ENCODE results near the gene EMILIN1.

EMILIN1 gene

DNA sequence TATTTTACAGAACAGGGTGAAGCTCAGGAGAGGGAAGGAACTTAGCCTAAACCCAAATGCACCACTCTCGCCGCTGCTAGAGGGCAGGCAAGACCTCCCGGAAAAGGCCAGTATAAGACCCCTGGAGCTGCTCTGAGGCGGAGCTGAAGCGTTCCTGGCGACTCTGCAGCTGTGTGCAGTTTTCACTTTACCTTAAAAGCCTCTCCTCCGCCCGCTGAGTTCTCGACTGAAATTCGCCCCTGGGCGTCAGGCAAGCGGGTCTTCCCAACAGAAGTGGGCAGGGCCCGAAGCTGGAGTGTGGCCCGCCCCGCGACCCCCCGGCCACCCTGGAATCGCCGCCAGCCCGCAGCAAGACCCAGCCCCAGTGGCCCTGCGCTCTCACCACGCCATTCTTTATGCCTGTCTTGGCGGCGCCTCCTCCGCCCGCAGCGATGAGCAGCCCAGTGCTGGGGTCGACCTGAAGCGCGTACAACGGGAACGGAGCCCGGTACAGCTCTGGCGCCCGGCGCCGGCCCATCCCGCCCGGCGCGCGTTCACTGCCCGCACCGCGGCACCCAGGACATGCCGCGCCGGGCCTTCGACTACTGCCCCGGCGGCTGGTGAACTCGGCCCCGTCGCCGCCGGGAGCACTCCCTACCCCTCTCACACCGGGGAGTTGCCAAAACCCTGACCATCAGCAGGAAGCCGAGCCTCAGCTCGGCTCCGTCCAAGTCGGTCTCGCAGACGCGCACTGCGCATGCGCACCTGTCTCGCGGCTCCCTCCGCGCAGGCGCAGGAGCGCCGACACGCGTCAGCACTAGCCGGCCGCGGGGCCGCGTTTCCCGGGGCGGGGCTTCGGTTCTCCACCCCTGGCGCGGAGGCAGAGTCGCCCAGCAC, 55.7 kb downstream of the EMILIN1 start, which contains the start of gene PREB:
Gene PREB, minus strand, starts transcription at position 732 of the 876 bp plus-strand sequence. Its CDS starts 215 bp downstream, at position 517.
- ChIA-PET POLR2A (interaction anchor here (0.6 to 2.1 kb wide), 3 partner anchors 9 to 78 kb away, joined by 3 to 8 read pairs (median 5); partner anchors contain the start of genes ABHD1, ATRAID and SLC5A6), CTCF (interaction anchor here (0.6 to 4.2 kb wide), 24 partner anchors 9 to 172 kb away, joined by 3 to 51 read pairs (median 4); partner anchors contain the start of genes ABHD1, CAD and TRIM54)
- DNase-seq (ENCODE audit: low read depth, low spot score) = peak; percentile 36
- H3K4me3 ChIP-seq (ENCODE audit: low read depth, low read length) = peak within 1 kb of the TSS; percentile 84
- TF ChIP-seq, protein P1, sequence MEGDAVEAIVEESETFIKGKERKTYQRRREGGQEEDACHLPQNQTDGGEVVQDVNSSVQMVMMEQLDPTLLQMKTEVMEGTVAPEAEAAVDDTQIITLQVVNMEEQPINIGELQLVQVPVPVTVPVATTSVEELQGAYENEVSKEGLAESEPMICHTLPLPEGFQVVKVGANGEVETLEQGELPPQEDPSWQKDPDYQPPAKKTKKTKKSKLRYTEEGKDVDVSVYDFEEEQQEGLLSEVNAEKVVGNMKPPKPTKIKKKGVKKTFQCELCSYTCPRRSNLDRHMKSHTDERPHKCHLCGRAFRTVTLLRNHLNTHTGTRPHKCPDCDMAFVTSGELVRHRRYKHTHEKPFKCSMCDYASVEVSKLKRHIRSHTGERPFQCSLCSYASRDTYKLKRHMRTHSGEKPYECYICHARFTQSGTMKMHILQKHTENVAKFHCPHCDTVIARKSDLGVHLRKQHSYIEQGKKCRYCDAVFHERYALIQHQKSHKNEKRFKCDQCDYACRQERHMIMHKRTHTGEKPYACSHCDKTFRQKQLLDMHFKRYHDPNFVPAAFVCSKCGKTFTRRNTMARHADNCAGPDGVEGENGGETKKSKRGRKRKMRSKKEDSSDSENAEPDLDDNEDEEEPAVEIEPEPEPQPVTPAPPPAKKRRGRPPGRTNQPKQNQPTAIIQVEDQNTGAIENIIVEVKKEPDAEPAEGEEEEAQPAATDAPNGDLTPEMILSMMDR (IDR thresholded peaks at IDR 0.05; ENCODE audit: insufficient read depth, low read length, missing control alignments) = peak; percentile 61

DNA sequence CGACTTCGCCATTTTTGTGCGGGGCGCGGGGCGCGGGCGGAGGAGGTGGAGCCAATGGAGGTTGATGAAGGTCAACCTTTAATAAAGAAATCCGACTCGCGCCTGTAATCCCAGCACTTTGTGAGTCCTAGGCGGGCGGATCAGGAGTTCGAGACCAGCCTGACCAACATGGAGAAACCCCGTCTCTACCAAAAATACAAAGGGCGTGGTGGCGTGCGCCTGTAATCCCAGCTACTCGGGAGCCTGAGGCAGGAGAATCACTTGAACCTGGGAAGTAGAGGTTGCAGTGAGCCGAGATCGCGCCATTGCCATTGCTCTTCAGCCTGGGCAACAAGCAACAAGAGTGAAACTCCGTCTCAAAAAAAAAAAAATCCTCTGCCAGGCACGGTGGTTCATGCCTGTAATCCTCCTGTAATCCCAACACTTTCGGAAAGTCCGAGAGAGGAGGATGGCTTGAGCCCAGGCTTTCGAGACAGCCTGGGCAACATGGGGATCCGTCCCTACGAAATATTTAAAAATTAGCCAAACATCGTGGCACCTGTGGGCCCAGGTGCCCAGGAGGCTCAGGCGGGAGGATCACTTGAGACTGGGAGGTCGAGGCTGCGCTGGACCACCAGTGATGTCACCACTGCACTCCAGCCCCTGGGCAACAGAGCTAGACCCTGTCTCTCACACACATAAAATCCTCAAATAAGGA, 56.5 kb downstream of the EMILIN1 start:
- ChIA-PET POLR2A (interaction anchor here (0.6 to 2.1 kb wide), 2 partner anchors 10 to 11 kb away, joined by 3 to 8 read pairs; partner anchors contain the start of gene ABHD1), CTCF (interaction anchor here (1.2 to 4.2 kb wide), 9 partner anchors 10 to 168 kb away, joined by 3 to 51 read pairs (median 7); partner anchors contain the start of genes ABHD1 and CAD)
- TF ChIP-seq, protein P1 (IDR thresholded peaks at IDR 0.05; ENCODE audit: insufficient read depth, low read length, missing control alignments) = no peak
- DNase-seq (ENCODE audit: low read depth, low spot score) = no peak
- no peak overlapping the region for H3K4me3 ChIP-seq (ENCODE audit: low read depth, low read length)

DNA sequence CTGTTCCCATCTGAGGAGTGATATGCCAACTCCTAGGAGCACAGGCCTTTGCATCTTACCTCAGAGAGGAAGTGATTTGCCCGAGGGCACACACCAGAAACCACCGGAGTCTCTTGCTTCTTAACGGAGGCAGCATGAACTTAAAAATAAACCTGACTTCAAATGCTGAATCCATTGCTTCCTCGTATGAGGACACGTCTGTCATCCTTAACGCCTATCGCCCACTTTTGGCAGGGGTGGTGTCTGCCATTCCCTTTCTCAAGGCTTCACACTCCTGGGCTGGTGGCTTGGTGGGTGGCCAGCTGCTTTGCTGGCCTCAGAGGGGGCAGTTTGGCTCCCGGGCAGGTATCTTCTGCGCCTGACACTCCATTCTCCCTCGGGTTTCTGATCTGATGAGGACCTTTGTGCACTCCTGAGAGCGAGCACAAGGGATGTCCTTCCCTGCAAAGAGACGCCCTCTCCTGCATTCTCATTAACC, 57.1 kb downstream of the EMILIN1 start:
- TF ChIP-seq, protein P1 (IDR thresholded peaks at IDR 0.05; ENCODE audit: insufficient read depth, low read length, missing control alignments) = no peak
- CTCF ChIA-PET = interaction anchor here (2.7 to 4.2 kb wide), 2 partner anchors 11 to 57 kb away, joined by 18 to 51 read pairs; partner anchors contain the start of gene ABHD1
- H3K4me3 ChIP-seq (ENCODE audit: low read depth, low read length) = no peak overlapping the region
- no peak for DNase-seq (ENCODE audit: low read depth, low spot score)
- POLR2A ChIA-PET = no interaction called here
